GM23248 (cell line): ENCODE results near the gene TFPI.

Experiments used
- EZH2 ChIP-seq: fragments of 200-600 bp; sonication (generic); IDR thresholded peaks from 2 replicates; pipeline ENCODE4 v1.6.1; 2018; ENCODE audit warnings: antibody characterized with exemption, mild to moderate bottlenecking; ENCODE audit not compliant: insufficient read depth, poor library complexity, severe bottlenecking
- EZH2phosphoT487 ChIP-seq: fragments of 200-600 bp; sonication (generic); IDR thresholded peaks from 2 replicates; pipeline ENCODE4 v1.6.1; 2018; ENCODE audit warnings: antibody characterized with exemption, moderate library complexity, mild to moderate bottlenecking, low read depth; ENCODE audit not compliant: insufficient read depth

- TF ChIP-seq EZH2phosphoT487, result no peak
- no peak for TF ChIP-seq EZH2
These were observed 77.2 kb downstream of the TFPI start for GRCh38 chr2:187477051-187477450.
